K562 (cell line): ENCODE results near the gene COL4A1.

ENCODE experiments used
- BRF1 ChIP-seq: IDR thresholded peaks from 3 replicates; pipeline ENCODE4 v1.6.1; 2011; ENCODE audit warnings: borderline replicate concordance, mild to moderate bottlenecking; ENCODE audit not compliant: insufficient read length; ENCODE audit errors: extremely low read depth
- WHSC1 ChIP-seq: IDR thresholded peaks from one replicate; pipeline ENCODE4 v1.6.1; 2012; ENCODE audit warnings: low read length, control low read depth, inconsistent platforms
- ZNF184 ChIP-seq: sonication (generic); formaldehyde crosslinking; IDR thresholded peaks from 2 replicates; pipeline ENCODE4 v1.5.0; 2020; ENCODE audit warnings: missing genetic modification reagents
- ZNF324 ChIP-seq: fragments of 250-450 bp; sonication (Bioruptor Pico); IDR thresholded peaks from 2 replicates; pipeline ENCODE4 v1.4.0; 2020; ENCODE audit warnings: mild to moderate bottlenecking

DNA sequence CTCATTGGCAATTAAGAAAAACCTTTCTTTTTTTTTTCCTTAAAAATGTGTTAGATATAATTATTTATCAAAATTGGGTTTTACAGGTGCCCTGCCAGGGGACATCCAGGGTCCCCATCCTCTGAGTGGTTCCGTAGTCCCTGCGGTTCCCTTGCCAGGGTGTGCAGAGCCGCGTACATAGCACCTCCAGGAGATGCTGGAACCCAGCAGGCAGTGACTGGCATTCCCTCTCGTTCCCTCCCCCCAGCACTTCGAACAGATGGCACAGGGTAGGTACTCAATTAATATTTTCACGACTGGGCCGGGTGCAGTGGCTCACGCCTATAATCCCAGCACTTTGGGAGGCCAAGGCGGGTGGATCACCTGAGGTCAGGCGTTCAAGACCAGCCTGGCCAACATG, 82.0 kb downstream of the COL4A1 start:
- no peak for TF ChIP-seq WHSC1
- TF ChIP-seq BRF1, result no peak
- no peak for TF ChIP-seq ZNF184
- TF ChIP-seq ZNF324 (CRISPR knock-in tag), result no peak
